Testis (tissue), 2 donors: Measurements from ENCODE around the gene THAP4.

Experiments
- POLR2A ChIP-seq: fragments of 450-650 bp; IDR thresholded peaks from one replicate; pipeline ENCODE4 v1.6.1; 2017; ENCODE audit warnings: antibody characterized with exemption, mild to moderate bottlenecking, moderate library complexity
- TF ChIP-seq, protein P1 (sequence below), 3 experiments: fragments of 450-650 bp in 2 of 3; fragments of 200-600 bp in 1 of 3; sonication (generic) in 1 of 3; IDR thresholded peaks; one replicate each; pipeline ENCODE4 v1.5.1; 2016 to 2019; ENCODE audit warnings: antibody characterized with exemption in 3 of 3, mild to moderate bottlenecking in 2 of 3, moderate library complexity in 1 of 3

DNA sequence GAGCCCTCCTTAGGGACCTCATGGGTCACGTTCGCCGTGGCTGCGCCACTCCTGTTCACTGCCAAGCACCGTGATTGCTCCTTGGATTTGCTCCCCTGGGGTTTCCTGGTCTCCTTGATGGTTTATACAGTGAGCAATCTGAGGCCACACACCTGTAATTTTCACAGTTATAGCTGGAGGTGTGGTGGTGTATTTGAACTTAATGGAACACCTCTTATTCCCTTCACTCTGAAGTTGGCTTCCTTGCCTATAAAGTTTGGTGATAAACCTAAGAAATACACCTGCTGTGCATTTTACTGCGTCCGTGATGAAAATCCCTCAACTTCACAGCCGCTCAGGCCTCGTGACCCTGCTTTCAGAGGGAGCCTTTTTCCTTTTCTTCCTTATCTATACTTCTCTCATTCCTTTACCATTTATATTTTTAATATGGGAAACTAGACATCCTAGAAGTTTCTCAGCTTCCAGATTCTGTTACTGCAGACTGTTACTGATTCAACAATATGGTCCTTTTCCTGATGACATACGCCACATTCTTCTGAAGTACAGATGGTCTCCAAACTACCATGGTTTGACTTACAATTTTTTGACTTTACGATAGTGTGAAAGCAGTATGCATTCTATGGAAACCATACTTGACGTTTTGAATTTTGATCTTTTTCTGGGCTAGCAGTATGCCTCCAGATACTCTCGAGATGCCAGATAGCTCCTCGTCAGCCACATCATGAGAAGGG, 9.1 kb upstream of the THAP4 start:
- TF ChIP-seq, protein P1, sequence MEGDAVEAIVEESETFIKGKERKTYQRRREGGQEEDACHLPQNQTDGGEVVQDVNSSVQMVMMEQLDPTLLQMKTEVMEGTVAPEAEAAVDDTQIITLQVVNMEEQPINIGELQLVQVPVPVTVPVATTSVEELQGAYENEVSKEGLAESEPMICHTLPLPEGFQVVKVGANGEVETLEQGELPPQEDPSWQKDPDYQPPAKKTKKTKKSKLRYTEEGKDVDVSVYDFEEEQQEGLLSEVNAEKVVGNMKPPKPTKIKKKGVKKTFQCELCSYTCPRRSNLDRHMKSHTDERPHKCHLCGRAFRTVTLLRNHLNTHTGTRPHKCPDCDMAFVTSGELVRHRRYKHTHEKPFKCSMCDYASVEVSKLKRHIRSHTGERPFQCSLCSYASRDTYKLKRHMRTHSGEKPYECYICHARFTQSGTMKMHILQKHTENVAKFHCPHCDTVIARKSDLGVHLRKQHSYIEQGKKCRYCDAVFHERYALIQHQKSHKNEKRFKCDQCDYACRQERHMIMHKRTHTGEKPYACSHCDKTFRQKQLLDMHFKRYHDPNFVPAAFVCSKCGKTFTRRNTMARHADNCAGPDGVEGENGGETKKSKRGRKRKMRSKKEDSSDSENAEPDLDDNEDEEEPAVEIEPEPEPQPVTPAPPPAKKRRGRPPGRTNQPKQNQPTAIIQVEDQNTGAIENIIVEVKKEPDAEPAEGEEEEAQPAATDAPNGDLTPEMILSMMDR (IDR thresholded peaks at IDR 0.05) = no peak
- TF ChIP-seq POLR2A = no peak
